HL-60 (cell line): ENCODE measurements around the gene HYCC1.
"Not testable (repeated sequence)": the region's sequence is repeated elsewhere in the genome, so short reads cannot be mapped to it uniquely, and the experiment has no call there.

Experiments
- DNase-seq, 2 experiments: peaks; one replicate each; pipeline ENCODE4 v3.0.0-alpha.2; 2010 to 2020; ENCODE audit warnings: low read depth in 1 of 2, low spot score in 1 of 2
- H3K27ac ChIP-seq: fragments of 250-450 bp; sonication (Bioruptor Pico); replicated peaks from 2 replicates; pipeline ENCODE4 v1.5.1; 2020; ENCODE audit warnings: mild to moderate bottlenecking, moderate library complexity
- H3K27me3 ChIP-seq: fragments of 250-450 bp; sonication (Bioruptor Pico); 2 replicates; pipeline ENCODE4 v1.5.1; 2021; ENCODE audit warnings: mild to moderate bottlenecking, moderate library complexity; ENCODE audit not compliant: insufficient read depth, poor library complexity, severe bottlenecking
- H3K4me3 ChIP-seq: replicated peaks from 2 replicates; pipeline ENCODE4 v1.5.1; 2011; ENCODE audit warnings: mild to moderate bottlenecking, control low read depth, low read length; ENCODE audit not compliant: insufficient read depth
- CTCF ChIP-seq: IDR thresholded peaks from one replicate; pipeline ENCODE4 v1.5.1; 2011; ENCODE audit warnings: low read length, control low read depth, inconsistent platforms; ENCODE audit not compliant: insufficient read depth
- GABPA ChIP-seq: IDR thresholded peaks from 2 replicates; pipeline ENCODE4 v1.6.1; 2012; ENCODE audit warnings: low read depth
- POLR2AphosphoS5 ChIP-seq: IDR thresholded peaks from 2 replicates; pipeline ENCODE4 v1.6.1; 2012; ENCODE audit warnings: low read depth
- REST ChIP-seq: IDR thresholded peaks from 2 replicates; pipeline ENCODE4 v1.6.1; 2012; ENCODE audit warnings: low read depth; ENCODE audit not compliant: insufficient replicate concordance
- SPI1 ChIP-seq: IDR thresholded peaks from 2 replicates; pipeline ENCODE4 v1.6.1; 2012; ENCODE audit warnings: low read depth, mild to moderate bottlenecking, borderline replicate concordance

The HYCC1 gene

DNA sequence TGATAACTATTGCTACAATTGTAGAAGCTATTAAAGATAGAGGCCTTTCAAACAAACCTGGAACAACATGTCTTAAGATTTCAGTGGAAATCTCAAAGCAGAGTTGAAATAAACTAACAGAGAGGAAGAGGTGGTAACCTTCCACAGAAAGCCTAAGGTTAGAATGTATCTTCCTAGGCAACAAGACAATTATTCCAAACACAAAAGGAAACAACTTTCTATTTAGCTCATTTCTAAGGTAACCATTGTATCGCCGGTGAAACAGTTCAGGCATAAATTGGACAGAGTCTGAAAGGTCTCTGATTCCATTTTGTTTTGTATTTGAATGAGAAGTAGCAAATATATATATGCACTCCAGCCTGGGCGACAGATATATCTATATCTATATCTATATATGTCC is 30.7 kb upstream of the HYCC1 start:
- no peak for TF ChIP-seq SPI1
- no peak for TF ChIP-seq CTCF
- no peak for TF ChIP-seq GABPA
- no peak for TF ChIP-seq REST
- TF ChIP-seq POLR2AphosphoS5 = no peak
- no peak overlapping the region for H3K27ac ChIP-seq
- no peak for DNase-seq
- no peak overlapping the region for H3K4me3 ChIP-seq
- H3K27me3 ChIP-seq = no peaks in the 10 kb centered on the region

DNA sequence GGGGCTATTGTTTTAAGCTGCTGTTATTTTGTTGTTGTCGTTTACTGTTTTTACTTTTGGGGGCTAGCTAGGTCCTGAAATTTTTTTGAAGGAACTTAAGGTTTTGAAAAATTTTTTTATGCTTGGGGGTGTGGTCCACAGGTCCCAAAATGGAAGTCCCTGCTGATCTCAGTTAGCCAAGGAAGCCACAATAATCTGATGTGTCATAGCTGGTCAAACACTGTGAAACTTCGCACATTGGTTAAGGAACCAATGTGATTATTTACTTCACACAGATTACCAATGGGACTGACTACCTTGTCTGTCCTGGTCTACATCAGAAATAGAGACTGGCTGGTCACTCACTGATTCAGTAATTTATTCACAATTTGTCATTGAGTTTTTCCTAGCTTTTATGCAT is 29.5 kb upstream of the HYCC1 start:
- Histone ChIP-seq H3K27me3 (no peaks in the 10 kb centered on the region), H3K4me3 (no peak overlapping the region), H3K27ac (no peak overlapping the region)
- no peak for TF ChIP-seq CTCF
- TF ChIP-seq GABPA = no peak
- TF ChIP-seq POLR2AphosphoS5 = no peak
- no peak for TF ChIP-seq REST
- no peak for TF ChIP-seq SPI1
- no peak for DNase-seq

DNA sequence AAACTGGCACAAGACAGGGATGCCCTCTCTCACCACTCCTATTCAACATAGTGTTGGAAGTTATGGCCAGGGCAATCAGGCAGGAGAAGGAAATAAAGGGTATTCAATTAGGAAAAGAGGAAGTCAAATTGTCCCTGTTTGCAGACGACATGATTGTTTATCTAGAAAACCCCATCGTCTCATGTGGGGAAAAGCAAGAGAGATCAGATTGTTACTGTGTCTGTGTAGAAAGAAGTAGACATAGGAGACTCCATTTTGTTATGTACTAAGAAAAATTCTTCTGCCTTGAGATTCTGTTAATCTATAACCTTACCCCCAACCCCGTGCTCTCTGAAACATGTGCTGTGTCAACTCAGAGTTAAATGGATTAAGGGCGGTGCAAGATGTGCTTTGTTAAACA is 25.7 kb upstream of the HYCC1 start:
- H3K27ac ChIP-seq, H3K4me3 ChIP-seq, DNase-seq, H3K27me3 ChIP-seq: not testable (repeated sequence)

- not testable (repeated sequence) for DNase-seq, H3K27me3 ChIP-seq, H3K4me3 ChIP-seq, H3K27ac ChIP-seq
Observed at GRCh38 chr7:23035542-23036371, 21.8 kb upstream of the HYCC1 start.

- H3K27me3 ChIP-seq = no peaks in the 10 kb centered on the region
- no peak overlapping the region for H3K27ac ChIP-seq
- DNase-seq = no peak
- no peak for TF ChIP-seq REST
- TF ChIP-seq POLR2AphosphoS5 = no peak
- TF ChIP-seq GABPA = no peak
- no peak for TF ChIP-seq SPI1
- TF ChIP-seq CTCF = no peak
- H3K4me3 ChIP-seq = no peak overlapping the region
Observed at GRCh38 chr7:23027261-23027660, 13.3 kb upstream of the HYCC1 start.
